Transverse colon (tissue), 4 donors: ENCODE measurements around the gene RFX3.

Experiments used
- POLR2A ChIP-seq: fragments of 450-650 bp; IDR thresholded peaks from one replicate; pipeline ENCODE4 v1.6.1; 2016; ENCODE audit warnings: antibody characterized with exemption, mild to moderate bottlenecking, moderate library complexity
- POLR2AphosphoS5 ChIP-seq, 3 donors: sonication (generic); formaldehyde crosslinking; IDR thresholded peaks; one replicate each; pipeline ENCODE4 v1.6.1; 2016; ENCODE audit warnings: antibody characterized with exemption in 3 of 3
- TF ChIP-seq, protein P1 (sequence below), 5 experiments: fragments of 200-600 bp in 3 of 5; fragments of 450-650 bp in 2 of 5; sonication (generic) in 3 of 5; IDR thresholded peaks; 1 replicate in 2 of 5; 2 replicates in 3 of 5; pipeline ENCODE4 v1.5.1; 2016 to 2017; ENCODE audit warnings: antibody characterized with exemption in 5 of 5, inconsistent platforms in 3 of 5, mild to moderate bottlenecking in 2 of 5, moderate library complexity in 1 of 5

DNA sequence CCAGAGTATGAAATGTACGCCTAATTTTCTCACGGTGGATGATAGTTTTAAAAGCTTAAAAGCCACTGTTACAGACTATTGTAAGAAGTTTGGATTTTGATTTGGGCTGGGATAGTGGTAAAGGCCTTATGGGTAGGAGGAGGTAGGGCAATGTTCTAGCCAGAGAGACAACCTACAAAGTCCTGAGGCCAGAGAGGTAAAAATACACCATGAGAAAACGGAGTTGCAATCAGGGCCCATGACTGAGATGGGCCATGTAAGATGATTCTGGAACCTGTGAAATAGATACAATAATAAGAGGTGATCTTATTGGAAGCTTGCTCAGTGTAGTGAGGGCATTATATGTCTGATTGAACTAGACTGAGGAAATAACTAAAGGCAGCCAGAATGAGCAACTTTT is 188.8 kb downstream of the RFX3 start:
- TF ChIP-seq POLR2AphosphoS5 (IDR thresholded peaks at IDR 0.05) (no peak), POLR2A (no peak)
- TF ChIP-seq, protein P1, sequence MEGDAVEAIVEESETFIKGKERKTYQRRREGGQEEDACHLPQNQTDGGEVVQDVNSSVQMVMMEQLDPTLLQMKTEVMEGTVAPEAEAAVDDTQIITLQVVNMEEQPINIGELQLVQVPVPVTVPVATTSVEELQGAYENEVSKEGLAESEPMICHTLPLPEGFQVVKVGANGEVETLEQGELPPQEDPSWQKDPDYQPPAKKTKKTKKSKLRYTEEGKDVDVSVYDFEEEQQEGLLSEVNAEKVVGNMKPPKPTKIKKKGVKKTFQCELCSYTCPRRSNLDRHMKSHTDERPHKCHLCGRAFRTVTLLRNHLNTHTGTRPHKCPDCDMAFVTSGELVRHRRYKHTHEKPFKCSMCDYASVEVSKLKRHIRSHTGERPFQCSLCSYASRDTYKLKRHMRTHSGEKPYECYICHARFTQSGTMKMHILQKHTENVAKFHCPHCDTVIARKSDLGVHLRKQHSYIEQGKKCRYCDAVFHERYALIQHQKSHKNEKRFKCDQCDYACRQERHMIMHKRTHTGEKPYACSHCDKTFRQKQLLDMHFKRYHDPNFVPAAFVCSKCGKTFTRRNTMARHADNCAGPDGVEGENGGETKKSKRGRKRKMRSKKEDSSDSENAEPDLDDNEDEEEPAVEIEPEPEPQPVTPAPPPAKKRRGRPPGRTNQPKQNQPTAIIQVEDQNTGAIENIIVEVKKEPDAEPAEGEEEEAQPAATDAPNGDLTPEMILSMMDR (IDR thresholded peaks at IDR 0.05): no peak
